Fibroblast of gingiva (primary cell): Measurements from ENCODE around the gene CUEDC1.

Source experiments
- DNase-seq: peaks from one replicate; pipeline ENCODE4 v3.0.0-alpha.2; 2011; ENCODE audit warnings: low read depth

Gene CUEDC1

DNA sequence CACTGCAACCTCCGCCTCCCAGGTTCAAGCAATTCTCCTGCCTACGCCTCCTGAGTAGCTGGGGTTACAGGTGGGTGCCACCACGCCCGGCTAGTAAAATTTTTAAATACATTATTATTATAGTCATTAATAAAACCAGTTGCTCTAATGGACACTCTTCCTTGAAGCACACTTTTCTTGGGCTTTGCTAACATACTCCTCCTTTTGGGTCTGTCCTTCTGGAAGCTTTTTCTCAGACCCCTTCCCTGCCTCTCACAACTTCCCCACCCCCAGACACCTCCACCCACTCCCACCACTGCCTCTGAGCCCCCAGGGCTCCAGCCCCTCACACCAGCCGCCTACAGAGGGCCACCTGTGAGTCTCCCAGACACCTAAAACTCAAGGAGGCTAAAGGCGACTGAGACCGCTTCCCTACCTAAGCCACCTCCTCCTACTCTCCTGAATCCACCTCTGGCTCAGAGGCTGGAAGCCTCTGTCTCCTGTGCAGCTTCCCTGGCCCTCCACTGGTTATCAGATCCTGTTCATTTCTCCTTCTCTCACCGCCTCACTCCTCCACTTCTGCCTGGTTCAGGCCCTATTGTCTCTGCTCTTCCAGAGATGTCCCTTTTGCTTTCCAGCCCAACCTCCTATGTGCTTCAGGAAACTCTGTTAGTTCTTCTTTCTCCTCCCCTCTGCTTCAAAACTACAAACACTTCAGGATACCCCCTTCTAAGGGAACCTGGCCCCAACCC is 2.1 kb upstream of the CUEDC1 start:
- DNase-seq: no peak

DNA sequence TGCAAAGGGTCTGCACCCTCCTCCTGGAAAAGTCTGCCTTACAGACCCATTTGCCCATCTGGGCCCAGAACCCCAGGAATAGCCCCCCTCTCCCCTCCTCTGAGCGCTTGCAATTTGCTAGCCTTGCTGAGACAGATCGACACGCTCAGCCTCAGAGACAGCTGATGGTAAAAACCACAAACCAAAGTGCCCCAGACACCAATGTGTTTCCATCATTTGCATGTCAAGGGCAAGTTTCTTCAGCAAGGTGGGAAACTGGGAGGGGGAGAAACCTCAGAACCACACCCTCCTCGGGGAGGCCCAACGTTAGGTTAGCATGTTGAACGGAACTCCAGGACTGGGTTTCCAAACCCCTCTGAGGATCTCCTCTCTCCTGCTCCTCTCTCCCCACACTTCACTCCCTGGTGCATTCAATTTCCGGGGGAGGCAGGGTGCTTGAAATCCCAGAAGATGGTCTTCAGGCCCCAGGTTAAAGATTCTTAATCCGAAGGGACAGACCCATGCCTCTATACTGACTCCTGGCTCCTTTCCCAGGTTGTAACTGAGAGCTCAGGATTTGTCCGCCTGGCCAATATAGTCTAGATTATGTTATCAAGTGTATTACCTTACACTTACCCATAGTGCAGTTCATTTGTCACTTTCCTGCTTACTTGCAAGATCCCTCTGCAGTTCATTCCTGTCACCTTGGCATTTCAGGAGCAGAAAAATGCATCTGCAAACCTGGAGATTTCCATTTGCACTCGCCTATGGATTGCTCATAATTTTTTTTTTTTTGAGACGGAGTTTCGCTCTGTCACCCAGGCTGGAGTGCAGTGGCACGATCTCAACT is 1.3 kb upstream of the CUEDC1 start:
- DNase-seq: no peak

DNA sequence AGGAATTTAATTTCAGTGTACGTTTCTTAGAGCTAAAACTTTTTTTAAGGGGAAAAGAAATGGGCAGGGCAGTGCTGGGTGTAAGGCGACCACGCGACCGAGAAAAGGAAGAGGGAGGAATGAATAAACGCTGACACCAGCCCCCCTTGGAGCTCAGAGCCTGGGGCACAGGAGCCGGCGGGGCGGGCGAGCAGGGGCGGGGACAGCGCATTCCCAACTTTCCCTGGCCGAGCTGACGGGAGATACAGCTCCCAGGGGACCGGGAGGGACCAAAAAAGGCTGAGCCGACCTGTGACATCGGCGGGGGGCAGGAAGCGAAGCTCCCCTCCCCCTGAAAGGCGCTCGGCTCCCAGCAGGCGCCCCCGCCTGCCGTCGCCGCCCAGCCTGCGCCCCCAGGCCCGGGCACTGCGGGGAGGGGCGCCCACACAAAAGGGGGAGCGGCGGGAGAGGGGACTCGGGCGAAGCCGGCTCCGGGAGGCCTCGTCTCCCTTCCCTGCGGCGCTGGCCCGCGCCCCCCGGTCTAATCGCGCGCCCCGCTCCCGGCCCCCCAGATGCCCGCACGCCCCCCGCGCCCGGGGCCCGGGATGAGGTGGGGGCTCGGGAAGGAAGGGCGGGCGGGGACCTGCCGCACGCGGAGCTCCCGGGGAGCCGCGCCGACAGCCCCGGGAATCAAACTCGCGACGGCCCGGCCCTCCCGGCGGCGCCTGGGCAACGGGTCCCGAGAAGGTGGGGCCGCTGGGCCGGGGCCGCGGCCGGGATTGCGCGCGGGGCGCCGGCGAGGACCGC is 622 bp downstream of the CUEDC1 start:
- peak; percentile 88 for DNase-seq

DNA sequence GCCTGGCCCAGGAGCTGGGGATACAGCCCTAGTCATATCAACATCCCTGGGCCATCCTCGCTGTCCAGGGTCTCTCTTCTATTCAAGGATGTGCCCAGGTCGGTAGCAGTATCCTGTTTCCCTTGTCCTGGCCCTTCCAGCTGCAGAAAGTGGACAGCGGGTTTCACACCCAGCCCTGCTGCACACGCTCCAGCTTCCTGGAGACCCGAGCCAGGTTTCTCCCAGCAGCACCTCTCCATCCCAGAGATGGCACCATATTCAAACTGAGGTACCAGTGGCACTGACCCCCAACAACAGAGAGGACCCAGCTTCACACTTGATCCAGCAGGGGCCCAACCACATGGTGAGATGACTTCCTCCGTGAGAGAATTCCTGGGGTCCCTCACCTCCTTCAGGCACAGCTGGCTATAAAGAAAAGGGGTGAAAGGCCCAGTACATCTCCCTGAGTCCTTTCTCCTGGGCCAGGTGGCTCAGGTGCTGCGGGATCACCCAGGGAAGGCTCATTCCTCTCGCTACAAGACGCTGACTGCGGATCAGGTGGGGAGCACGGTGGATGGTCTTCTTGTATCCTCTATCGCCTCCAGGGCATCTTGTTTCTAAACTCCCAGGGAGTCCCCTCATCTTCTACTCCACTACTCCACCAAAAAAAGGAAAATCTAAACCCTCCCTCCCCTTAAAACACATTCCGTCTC is 1.4 kb downstream of the CUEDC1 start:
- no peak for DNase-seq

DNA sequence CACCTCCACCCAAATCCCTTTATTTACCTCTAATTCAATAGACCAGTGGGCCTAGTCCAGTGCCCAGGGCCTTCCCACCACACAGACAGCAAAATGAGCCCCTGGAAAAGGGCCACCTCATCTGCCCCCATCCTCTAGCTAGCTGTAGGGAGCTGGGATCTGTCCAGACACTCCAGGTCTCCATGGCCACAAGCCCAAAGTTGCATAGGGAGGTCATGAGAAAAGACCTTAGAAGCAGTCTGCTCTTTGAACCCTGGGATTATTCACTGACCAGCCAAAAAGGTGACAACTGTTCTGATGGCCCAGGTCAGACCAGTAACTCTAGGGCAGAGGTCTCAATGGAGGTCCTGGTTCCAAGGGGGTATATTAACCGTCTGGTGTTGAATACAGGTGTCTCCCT is 2.0 kb downstream of the CUEDC1 start:
- DNase-seq: no peak

DNA sequence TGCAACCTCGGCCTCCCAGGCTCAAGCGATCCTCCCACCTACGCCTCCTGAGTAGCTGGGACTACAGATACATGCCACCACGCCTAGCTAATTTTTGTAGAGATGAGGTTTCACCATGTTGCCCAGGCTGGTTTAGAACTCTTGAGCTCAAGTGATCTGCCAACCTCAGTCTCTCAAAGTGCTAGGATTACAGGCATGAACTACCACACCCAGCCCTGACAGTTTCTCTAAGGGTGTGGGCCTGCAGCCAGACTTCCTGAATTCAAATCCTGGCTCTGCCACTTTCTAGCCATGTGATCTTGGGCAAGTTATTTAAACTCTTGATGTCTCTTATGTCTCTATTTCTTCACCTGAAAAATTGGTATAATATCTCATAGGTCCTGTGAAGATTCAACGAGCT is 5.6 kb downstream of the CUEDC1 start:
- DNase-seq: peak; percentile 47

DNA sequence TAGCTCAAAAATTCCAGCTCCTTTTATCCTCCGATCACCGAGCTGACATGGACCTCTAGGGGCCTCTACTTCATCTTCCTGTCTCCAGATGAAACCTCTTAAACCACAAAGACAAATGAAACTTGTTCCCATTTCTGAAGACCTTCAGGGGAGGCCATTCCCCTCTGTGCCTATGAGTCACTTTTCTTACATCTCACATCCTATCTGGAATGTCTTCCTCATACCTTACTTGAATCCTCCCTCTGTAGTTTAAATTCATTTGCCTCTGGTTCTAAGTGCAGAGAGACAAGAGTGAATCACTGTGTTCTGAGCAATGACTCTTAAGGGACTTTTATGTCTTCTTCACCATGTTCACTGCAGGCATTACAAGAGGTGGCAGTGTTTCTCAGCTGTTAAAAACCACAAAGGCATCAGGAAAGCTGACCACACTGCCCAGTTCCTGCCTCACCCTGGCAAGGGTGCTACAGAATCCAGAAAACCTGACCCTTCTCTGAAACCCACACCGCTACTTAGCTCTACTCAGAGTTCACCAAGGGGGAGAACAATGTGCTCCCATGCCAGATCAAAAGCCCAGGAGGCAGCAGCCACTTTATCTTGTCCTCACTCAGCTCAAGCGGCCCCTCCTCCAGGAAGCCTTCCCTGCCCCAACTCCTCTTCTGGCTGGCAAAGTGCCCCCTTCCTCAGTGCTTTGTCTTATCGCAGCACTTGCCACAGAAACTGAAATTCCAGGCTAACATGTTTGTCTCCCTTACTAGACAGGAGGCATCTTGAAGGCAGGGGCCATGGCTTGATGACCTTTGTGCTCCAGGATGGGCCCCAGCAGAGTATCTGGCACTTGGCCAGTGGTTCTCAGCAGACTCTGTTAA is 6.4 kb downstream of the CUEDC1 start:
- peak; percentile 97 for DNase-seq

DNA sequence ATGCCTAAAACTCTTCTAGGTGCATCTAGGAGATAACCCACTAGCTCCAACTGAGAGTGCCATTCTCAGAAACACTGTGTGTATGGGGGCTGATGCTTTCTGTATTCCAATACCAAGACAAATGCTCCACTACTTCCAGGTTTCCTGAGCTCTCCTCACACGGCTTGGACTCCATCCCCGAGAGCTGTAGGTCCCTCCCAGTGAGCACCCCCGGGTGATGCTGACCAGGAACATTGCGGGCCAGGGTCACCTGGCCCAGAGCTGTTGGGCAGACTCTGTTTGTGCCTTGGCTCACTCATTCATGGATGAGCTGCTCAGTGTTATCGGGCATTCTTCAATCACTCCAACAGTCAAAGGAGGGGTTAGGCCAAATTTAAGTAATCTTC is 7.0 kb downstream of the CUEDC1 start:
- no peak for DNase-seq

DNA sequence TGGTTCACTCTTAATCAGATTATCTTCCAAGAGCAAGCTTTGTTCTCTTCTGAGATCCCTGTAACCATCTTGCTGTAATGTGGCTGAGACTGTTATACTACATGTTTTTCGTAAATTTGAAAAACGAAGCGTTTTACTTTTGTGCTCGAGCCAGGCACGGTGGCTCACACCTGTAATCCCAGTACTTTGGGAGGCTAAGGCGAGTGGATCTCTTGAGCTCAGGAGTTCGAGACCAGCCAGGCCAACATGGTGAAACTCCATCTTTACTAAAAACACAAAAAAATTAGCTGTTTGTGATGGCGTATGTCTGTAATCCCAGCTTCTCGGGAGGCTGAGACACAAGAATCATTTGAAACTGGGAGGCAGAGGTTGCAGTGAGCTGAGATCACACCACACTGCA is 7.8 kb downstream of the CUEDC1 start:
- no peak for DNase-seq

DNA sequence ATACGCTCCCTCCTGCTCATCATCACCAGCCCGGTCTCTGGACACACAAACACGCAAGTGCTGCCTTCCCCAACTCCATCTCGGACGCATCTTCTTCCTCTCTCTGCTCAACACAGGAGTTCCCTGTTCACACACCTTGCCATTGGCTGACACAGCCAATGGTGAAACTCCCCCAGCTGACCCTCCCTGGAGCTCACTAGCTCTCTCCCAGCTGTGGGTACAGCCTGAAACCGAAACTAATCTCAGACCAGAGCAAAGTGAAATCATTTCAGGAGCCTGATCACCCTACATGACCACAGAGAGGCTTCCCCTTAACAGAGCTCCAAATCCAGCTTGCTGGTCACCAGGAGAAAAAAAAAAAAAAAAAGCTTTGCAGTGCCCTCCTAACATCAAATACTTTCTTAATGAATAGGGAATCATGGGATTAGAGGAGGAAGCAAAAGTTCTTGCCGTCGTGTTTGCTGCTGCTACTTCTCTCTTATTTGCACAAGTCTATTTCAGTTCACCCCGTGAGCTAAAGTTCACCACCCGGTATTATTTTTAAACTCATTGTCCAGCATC is 8.3 kb downstream of the CUEDC1 start:
- DNase-seq: peak; percentile 60

DNA sequence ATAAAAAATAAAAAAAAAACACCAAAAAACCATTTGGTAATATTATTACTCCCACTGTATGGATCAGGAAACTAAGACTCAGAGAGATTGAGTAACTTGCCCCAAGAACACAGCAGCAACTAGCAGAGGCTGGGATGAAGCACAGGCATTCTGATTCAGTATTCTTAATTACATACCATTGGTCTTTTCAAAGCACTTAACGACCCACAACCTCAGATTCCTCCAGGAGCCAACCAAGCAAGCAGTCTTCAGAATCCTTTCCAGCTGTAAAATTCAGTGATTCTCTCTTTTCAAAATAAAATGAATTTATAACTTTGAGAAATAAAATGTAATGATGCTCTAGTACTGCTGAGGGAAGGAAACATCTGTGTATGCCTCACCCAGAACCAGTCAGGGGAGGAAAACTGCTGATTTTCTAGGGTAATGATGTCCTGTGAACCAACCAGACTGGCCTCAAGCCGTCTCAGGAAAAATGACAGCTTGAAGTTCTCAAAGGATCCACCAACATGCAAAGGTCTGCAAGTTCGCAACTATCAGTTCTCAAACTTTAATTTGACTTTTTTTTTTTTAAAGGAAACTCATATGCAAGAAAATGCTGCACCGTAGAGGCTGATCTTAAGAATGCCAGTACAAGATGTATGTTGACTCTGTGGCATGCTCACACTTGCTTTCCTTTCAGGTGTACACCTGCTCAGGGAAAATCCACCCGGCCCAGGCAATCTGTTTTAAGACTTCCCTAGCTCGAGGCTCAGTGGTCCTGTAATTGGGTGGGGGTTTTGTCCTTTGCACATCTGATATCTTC is 9.0 kb downstream of the CUEDC1 start:
- DNase-seq: no peak

DNA sequence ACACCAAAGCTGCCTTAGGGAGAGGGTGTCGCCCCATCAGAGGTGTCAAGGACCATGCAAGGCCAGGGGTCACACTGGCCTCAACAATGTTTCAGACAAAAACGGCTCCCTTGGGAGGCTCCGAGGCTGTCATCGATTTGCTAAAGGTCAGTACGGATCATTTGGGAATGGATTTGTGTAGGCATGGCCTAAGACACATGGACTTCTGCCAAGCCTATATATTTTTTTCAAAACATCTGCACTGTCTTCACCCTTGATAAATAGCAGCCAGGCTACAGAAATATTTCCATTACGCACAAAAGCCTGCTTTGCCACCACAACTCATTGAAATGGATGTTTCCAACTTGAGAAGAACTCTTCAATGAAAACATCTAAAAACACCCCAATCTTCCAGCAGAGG is 10.3 kb downstream of the CUEDC1 start:
- no peak for DNase-seq

DNA sequence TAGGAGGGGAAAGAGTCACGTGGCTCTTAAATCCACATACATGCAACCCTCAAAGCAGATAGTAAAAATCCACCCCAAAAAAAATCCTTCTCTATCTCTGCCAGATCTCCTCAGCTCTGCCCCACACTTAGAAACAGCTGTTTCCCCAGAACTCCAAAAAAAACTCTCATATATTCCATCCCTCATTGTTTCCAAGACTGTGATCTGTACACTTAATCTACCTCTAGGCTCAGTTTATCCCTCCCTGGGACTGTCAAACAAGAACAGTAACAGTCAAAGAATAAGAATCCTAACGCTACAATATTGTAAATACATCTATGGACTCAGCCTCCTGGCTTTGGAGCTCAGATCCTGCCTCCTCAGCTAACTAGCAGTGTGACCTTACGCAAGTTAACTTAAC is 11.6 kb downstream of the CUEDC1 start:
- DNase-seq: no peak

DNA sequence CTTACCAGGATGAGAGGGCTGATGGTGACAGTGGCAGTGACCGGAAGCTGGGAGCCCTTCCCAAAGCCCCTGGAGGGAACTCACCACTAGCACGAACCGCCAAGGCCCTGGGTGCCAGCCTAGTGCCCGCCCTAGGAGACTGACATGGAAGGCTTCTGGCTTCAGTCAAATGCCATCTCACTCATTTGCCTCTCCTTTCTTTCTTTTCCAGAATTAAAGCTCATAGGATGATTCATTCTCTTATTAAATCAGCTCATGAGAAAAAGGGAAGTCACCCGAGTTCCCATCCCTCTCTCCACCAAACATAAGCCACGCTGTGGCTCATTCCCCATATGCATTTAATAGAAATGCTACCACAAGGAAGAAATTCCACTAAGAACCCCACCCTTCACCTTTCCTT is 12.1 kb downstream of the CUEDC1 start:
- peak; percentile 43 for DNase-seq

DNA sequence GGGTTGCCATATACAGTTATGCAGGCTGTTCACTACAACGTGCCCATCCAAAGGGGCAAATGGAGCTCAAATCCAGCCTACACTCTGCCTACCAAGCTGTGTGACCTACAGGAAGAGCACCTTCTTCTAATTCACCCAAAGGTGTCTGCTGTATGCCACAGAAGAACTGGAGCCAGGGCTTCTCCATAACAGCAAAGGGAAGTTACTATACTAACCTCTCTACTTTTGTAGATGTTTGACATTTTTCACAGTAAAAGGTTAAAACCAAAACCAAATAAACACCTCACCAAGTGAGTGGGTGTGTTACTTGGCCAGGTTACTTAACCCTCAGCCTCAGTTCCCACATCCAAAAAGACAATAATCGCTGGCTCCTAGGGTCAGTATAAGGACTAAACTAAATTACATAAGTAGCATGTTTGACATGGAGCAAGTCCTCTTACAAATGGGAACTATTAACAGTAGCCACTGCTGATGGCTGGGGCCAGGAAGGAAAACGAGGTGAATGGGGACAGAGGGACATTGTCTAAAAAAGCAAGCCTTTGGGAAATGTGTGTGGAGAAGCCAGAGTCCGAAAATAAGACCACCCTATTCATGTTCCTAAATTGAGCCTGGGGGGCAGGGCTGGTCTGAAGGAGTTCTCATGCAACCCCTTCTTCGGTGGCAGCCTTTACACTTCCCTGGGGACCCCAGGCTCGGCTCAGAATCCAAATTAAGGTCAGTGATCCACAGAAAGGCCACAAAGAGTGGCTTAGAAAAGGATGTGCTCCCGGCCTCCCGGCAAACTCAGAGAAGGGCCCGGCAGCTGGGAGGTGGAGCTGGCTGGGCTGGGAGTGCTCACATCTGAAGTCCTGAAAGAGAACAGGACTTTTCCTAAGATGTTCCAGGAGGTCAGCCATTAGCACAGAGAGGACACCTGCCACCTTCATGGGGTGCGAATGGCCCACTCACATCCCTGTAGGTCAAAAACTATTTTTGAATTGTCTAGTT is 13.5 kb downstream of the CUEDC1 start:
- no peak for DNase-seq

DNA sequence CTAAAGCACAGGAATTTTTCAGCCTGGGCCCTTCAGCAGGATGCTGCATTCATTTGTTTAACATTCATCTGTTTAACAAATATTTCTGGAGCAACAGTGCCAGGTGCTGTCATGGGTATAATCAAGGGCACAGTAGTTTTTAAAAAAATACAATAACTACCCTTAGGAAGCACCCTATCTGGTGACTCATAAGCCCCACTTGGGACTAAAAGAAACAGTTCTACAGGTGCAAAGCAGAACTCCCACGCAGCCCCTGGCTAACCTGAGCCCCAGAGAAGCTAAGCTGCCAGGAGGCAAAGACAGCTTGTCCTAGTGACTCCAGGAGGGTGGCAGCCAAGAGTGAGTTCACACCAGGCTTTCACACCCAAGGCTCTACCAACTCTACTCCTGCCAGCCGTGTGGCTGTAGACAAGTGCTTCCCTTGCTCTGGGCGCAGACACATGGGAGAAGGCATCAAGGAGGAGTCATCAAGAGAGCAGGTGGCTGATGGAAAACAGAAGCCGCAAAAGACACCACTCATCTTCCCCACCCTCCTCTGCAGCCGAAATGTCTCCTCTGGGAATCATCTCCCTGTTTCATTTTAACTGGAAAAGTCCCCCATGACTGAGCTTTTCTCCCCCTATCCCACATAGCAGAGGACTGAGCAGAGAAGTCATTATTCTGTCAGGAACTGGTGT is 14.4 kb downstream of the CUEDC1 start:
- no peak for DNase-seq

DNA sequence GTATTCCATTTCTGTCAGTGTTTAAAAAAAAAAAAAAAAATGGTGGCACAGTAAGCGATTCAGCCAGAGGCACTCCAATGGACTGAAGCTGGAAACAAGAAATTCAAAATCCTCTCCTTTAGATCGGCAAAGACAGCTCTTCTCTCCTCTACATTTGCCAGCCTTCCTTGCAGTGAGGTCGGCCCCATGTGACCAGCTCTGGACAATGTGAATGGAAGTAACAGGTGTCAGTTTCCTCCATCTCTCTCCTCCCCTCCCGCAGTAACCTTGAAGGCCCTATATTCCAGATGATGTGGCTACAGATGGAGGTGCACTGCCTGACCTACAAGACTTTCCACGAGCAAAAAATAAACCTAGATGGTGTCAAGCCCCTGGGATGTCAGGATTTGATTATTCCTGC is 15.0 kb downstream of the CUEDC1 start:
- DNase-seq: no peak

DNA sequence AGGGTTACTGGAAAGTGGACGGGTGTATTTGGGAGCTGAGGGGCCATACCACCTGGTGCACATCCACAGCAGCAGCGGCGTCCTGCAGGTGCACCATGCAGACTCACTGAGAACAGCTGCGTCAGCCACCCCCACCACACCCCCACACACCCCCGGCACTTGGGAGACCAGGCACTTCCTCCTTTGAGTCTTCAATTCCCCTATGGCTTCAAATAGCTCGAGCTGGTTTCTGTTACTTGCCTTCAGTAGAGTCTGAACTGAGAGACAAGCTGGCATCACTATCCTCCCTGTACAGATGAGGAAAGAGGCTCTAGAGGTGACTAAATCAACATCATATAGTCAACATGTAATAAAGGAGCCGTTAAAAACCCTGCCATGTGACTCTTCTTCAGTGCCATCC is 15.4 kb downstream of the CUEDC1 start:
- no peak for DNase-seq
